OCI-LY7 (cell line): ENCODE data around the gene CCR5AS.

ENCODE experiments used
- EZH2phosphoT487 ChIP-seq: fragments of 200-600 bp; sonication (generic); IDR thresholded peaks from 2 replicates; pipeline ENCODE4 v1.6.1; 2018; ENCODE audit warnings: low read depth, borderline replicate concordance, mild to moderate bottlenecking, mixed run types, antibody characterized with exemption, low read length, moderate library complexity, mixed read lengths
- TF ChIP-seq, protein P1 (sequence below): fragments of 200-600 bp; sonication (generic); conservative IDR thresholded peaks from 2 replicates; pipeline ENCODE4 v1.5.1; 2014; ENCODE audit warnings: mild to moderate bottlenecking, antibody characterized with exemption, low read length, moderate library complexity, mixed read lengths

- TF ChIP-seq, protein P1, sequence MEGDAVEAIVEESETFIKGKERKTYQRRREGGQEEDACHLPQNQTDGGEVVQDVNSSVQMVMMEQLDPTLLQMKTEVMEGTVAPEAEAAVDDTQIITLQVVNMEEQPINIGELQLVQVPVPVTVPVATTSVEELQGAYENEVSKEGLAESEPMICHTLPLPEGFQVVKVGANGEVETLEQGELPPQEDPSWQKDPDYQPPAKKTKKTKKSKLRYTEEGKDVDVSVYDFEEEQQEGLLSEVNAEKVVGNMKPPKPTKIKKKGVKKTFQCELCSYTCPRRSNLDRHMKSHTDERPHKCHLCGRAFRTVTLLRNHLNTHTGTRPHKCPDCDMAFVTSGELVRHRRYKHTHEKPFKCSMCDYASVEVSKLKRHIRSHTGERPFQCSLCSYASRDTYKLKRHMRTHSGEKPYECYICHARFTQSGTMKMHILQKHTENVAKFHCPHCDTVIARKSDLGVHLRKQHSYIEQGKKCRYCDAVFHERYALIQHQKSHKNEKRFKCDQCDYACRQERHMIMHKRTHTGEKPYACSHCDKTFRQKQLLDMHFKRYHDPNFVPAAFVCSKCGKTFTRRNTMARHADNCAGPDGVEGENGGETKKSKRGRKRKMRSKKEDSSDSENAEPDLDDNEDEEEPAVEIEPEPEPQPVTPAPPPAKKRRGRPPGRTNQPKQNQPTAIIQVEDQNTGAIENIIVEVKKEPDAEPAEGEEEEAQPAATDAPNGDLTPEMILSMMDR = no peak
- no peak for TF ChIP-seq EZH2phosphoT487
Observed at GRCh38 chr3:46413951-46414350, 7.1 kb upstream of the CCR5AS start.
